ENCODE data around the gene GOLGA3. TPM values are rescaled to one million over a fixed set of nuclear protein-coding genes. Genes with fewer than 3 reads are reported as not detected.

Gene GOLGA3
- total and polyA plus RNA-seq, 9 of the 15 experiments (the other 6 are each of a cell fraction or from before 2014, with no cell fraction given): 1.9 to 48.1 (median 18.4) TPM

DNA sequence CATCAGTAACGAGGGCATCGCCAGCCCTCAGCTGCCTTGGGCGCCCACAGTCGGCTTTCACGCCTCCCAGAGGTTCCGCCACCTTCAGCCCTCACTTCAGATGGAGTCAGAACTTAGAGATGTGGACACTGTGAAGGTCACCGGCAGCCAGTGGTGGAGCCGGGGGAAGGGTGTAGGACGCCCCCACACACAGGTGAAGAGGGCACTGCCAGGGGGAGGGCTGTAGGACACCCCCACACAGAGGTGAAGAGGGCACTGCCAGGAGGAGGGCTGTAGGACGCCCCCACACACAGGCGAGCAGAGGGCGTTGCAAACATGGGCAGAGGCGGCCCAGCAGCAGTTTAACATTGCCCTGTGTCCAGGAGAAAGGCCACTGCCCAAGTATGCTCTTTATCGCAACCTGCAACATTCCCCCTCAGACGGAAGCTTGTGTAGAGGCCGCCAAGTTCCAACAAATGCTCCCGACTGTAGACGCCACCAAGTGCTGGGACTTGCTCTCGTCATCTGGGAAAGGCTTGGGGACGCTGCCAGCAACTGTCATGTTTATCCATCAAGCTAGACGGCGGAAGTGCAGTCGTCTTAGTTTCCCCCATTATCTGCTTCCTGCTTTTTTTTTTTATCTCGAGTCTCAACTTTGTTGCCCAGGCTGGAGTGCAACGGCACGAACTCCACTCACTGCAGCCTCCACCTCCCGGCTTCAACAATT is 62.1 kb downstream of the GOLGA3 start:
- peak overlapping the region; percentile 58 for H3K27ac ChIP-seq (ENCODE audit: extremely low read depth, low read depth, low read length)
- peak overlapping the region; percentile 50 for H3K4me2 ChIP-seq (ENCODE audit: insufficient read depth, low read length)
- TF ChIP-seq PHB2 (IDR thresholded peaks at IDR 0.05; ENCODE audit: low read depth): no peak
- peak; percentile 96 for TF ChIP-seq ZNF384 (IDR thresholded peaks at IDR 0.05; ENCODE audit: low read depth, low read length)
- TF ChIP-seq DPF2 (IDR thresholded peaks at IDR 0.05): peak; percentile 69
- TF ChIP-seq ZEB2 (IDR thresholded peaks at IDR 0.05): 0 out of 2 replicates have a peak, but pooled peaks have one; percentile 32
- 0 out of 4 replicates have a peak, but pooled peaks of 1 of the 2 experiments have one; percentile 23 for TF ChIP-seq TBL1XR1 (IDR thresholded peaks at IDR 0.05; ENCODE audit: low read length in 2 of 2)
- no peak for TF ChIP-seq ZNF23 (CRISPR knock-in tag; IDR thresholded peaks at IDR 0.05)
- TF ChIP-seq HOMEZ (CRISPR knock-in tag; IDR thresholded peaks at IDR 0.05): no peak
- TF ChIP-seq HDAC2 (IDR thresholded peaks at IDR 0.05): 0 out of 2 replicates have a peak, but pooled peaks have one; percentile 23
- peak; percentile 77 for TF ChIP-seq NFIC (IDR thresholded peaks at IDR 0.05)
- peak in 1 of 2 experiments; percentile 66; a peak in 2 of 4 replicates for TF ChIP-seq TRIM24 (IDR thresholded peaks at IDR 0.05)
- TF ChIP-seq, protein P1, sequence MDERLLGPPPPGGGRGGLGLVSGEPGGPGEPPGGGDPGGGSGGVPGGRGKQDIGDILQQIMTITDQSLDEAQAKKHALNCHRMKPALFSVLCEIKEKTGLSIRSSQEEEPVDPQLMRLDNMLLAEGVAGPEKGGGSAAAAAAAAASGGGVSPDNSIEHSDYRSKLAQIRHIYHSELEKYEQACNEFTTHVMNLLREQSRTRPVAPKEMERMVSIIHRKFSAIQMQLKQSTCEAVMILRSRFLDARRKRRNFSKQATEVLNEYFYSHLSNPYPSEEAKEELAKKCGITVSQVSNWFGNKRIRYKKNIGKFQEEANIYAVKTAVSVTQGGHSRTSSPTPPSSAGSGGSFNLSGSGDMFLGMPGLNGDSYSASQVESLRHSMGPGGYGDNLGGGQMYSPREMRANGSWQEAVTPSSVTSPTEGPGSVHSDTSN (CRISPR knock-in tag; IDR thresholded peaks at IDR 0.05; ENCODE audit: low read depth): no peak
- TF ChIP-seq, protein P1 (tag; conservative IDR thresholded peaks at IDR 0.05; ENCODE audit: low read depth): peak; percentile 72
- peak; percentile 58 for TF ChIP-seq POLR2G (IDR thresholded peaks at IDR 0.05; ENCODE audit: low read depth, low read length)
- TF ChIP-seq POLR2B (IDR thresholded peaks at IDR 0.05; ENCODE audit: low read depth, partially characterized antibody): peak; percentile 39
- TF ChIP-seq, protein P2, sequence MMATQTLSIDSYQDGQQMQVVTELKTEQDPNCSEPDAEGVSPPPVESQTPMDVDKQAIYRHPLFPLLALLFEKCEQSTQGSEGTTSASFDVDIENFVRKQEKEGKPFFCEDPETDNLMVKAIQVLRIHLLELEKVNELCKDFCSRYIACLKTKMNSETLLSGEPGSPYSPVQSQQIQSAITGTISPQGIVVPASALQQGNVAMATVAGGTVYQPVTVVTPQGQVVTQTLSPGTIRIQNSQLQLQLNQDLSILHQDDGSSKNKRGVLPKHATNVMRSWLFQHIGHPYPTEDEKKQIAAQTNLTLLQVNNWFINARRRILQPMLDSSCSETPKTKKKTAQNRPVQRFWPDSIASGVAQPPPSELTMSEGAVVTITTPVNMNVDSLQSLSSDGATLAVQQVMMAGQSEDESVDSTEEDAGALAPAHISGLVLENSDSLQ (IDR thresholded peaks at IDR 0.05): peak; percentile 88

More for the DNA sequence above, 62.1 kb downstream of the GOLGA3 start:
- no peaks in the 10 kb centered on the region for H4K20me1 ChIP-seq (replicated peaks; ENCODE audit: control insufficient read depth, insufficient read depth, low read length)
- FAIRE-seq: peak; percentile 75
- H3K4me1 ChIP-seq (replicated peaks in 1 of 2; ENCODE audit: control insufficient read depth in 2 of 2, insufficient read depth in 2 of 2, low read length in 2 of 2): peaks cover 34 to 63% of the 10 kb centered on the region in 2 experiments
- POLR2A ChIA-PET: interaction anchor here (0.6 to 1.9 kb wide), 3 partner anchors 10 to 306 kb away, joined by 3 to 6 read pairs (median 3); no protein-coding TSS in a partner anchor
- intact Hi-C loops (cut with micrococcal nuclease): no loop called here
- ATAC-seq: peak; percentile 21
- CTCF ChIA-PET (ENCODE audit: low intra/inter-chr PET ratio): no interaction called here
- 33% methylated on average over 27 of the region's 27 CpGs for WGBS (ENCODE audit: insufficient coverage, low coverage, missing lambda C conversion rate)
- no peaks in the 10 kb centered on the region for H3K27me3 ChIP-seq (ENCODE audit: control insufficient read depth in 2 of 2, insufficient read depth in 2 of 2, low read length in 2 of 2)
- in situ Hi-C loops (cut with MboI): no loop called here
- DNase-seq (ENCODE audit: extremely low read depth in 1 of 4, low spot score in 3 of 4): peak in 2 of 4 experiments; percentile 63 to 87
- H3K9me1 ChIP-seq (ENCODE audit: control insufficient read depth, insufficient read depth, low read length): no peaks in the 10 kb centered on the region
- peak overlapping the region; percentile 76 for H2AFZ ChIP-seq (ENCODE audit: low read depth, low read length)
- peaks cover 6% of the 10 kb centered on the region for H3K79me2 ChIP-seq (ENCODE audit: control insufficient read depth, insufficient read depth, low read length)
- no peak overlapping the region for H3K4me3 ChIP-seq
- no TSS peak for BruUV-seq (replicated peaks)
- peaks cover 16% of the 10 kb centered on the region; the same call in 1 of the 3 replicates for H3K36me3 ChIP-seq (ENCODE audit: control insufficient read depth, insufficient read depth, low read length)
- H3K9ac ChIP-seq (ENCODE audit: insufficient read depth in 1 of 2, low read depth in 2 of 2, low read length in 2 of 2): peak overlapping the region; percentile 20 to 85
- no peaks in the 10 kb centered on the region for H3K9me3 ChIP-seq (replicated peaks; ENCODE audit: control insufficient read depth, insufficient read depth, low read depth, low read length)
